Activated naive CD8-positive, alpha-beta T cell treated with anti-CD3 and anti-CD28 coated beads for 36 hours (primary cell): ENCODE data around the gene C1QL1. TPM values are rescaled to one million over a fixed set of nuclear protein-coding genes. Genes with fewer than 3 reads are reported as not detected.

ENCODE experiments used
- DNase-seq: peaks from one replicate; pipeline ENCODE4 v3.0.0; 2021
- H3K27ac Mint-ChIP-seq: one replicate; pipeline ENCODE4 v1.8.0; 2022; ENCODE audit warnings: mild to moderate bottlenecking, moderate library complexity, mixed read lengths
- H3K27me3 Mint-ChIP-seq: one replicate; pipeline ENCODE4 v1.8.0; 2022; ENCODE audit warnings: mild to moderate bottlenecking, mixed read lengths
- H3K36me3 Mint-ChIP-seq: one replicate; pipeline ENCODE4 v1.8.0; 2021; ENCODE audit warnings: mild to moderate bottlenecking, mixed read lengths
- H3K4me1 Mint-ChIP-seq: one replicate; pipeline ENCODE4 v1.8.0; 2021; ENCODE audit warnings: mixed read lengths
- H3K4me3 Mint-ChIP-seq: one replicate; pipeline ENCODE4 v1.8.0; 2022; ENCODE audit warnings: mild to moderate bottlenecking, moderate library complexity, mixed read lengths
- H3K9me3 Mint-ChIP-seq: one replicate; pipeline ENCODE4 v1.8.0; 2022; ENCODE audit warnings: mixed read lengths
- total RNA-seq, 2 experiments: library from RNA; stranded (reverse); gene quantifications; one replicate each; pipeline ENCODE4 v1.2.3, GENCODE V29; 2021

Gene C1QL1
- total RNA-seq, 2 experiments from 2014 or later, result not detected

DNA sequence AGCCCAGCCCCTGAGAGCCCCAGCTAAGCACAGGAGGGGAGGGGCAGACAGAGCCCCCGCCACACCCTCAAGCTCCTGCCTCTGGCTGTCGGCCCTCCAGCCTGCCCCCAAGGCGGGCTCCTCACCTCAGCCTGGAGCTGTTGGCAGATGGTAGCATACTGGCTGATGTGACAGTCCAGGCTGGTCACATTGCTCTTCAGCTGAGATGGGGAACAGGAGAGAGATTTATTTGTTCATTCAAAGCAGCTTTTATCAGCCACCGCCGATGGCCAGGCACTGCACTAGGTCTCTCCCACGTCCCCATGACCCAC lies 35.4 kb downstream of the C1QL1 start:
- Mint-ChIP-seq H3K27ac (no peak overlapping the region), H3K27me3 (no peaks in the 10 kb centered on the region), H3K36me3 (peaks cover 23% of the 10 kb centered on the region), H3K4me1 (no peaks in the 10 kb centered on the region), H3K4me3 (no peak overlapping the region), H3K9me3 (no peaks in the 10 kb centered on the region)
- no peak for DNase-seq

DNA sequence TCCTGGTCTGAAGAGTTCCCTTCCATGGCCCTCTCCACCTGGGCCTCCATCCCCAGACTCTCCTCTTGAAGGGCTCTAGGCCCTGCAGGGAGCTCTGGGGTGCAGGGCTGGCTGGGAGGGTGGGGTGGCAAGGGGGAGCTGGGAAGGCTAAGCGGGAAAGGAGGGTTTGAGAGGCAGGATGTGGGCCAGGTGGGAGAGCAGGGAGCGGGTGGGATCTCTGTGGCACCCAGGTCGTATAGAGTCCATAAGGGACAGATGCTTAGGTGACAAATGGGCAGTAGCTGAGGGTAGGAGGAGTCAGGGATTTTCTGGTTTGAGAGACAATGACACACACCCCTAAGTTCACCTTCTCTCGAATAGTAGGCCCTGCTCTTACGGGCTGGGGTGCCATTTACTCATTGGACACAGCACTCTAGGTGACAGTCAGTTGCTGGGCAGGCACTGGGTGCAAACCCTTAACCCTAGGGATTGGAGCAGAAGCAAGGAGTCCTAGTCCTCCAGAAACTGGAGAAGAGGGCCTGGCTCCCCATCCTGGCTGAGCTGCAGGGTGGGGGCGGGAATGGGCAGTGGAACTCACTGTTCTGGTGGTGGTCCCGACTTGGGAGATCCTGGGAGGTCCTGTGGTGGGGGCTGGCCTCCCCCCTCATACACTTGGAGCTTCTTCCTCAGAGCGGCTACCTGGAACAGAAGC lies 35.9 kb downstream of the C1QL1 start:
- Mint-ChIP-seq H3K27ac (no peak overlapping the region), H3K27me3 (no peaks in the 10 kb centered on the region), H3K4me3 (no peak overlapping the region), H3K9me3 (no peaks in the 10 kb centered on the region), H3K4me1 (no peaks in the 10 kb centered on the region), H3K36me3 (peaks cover 28% of the 10 kb centered on the region)
- DNase-seq, result no peak

DNA sequence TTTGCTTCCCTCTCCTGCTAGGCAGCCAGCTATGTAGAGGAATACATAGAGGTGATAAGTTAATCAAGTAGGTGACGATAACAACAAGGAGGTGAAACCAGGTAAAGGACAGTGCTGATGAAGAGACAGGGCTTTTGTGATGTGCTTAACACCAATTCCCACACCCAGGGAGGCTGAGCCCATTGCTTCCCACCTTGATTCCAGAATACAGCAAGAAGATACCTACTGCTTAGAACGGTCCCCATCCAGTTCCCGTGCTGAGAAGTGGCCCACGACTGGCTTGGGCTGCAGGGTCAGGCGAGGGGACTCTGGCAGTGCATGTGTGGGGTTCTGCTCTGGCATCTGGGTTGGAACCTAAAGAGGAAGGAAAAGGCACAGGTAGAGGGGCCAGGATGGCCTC lies 36.7 kb downstream of the C1QL1 start:
- Mint-ChIP-seq H3K4me3 (no peak overlapping the region), H3K9me3 (no peaks in the 10 kb centered on the region), H3K27ac (no peak overlapping the region), H3K27me3 (no peaks in the 10 kb centered on the region), H3K4me1 (no peaks in the 10 kb centered on the region), H3K36me3 (peaks cover 30% of the 10 kb centered on the region)
- no peak for DNase-seq

DNA sequence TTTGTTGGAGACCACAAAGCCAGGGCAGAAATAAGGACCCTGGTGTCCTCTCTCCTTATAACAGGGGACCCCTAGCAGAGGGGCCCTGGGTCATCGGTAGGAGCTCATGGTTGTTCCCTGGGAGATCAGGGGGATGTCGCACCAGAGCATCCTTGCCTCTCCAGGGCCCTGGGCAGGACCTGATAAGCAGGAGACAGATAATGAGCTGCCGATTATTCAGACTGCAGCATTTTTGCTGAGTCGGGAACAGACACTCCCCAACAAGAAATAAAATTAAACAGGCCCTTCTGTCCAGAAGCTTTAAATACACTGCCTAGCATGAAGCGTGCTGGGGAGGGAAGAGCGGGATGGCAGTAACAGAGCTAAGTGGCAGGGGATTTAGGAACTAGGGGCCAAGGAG lies 37.4 kb downstream of the C1QL1 start:
- no peak overlapping the region for H3K27ac Mint-ChIP-seq

DNA sequence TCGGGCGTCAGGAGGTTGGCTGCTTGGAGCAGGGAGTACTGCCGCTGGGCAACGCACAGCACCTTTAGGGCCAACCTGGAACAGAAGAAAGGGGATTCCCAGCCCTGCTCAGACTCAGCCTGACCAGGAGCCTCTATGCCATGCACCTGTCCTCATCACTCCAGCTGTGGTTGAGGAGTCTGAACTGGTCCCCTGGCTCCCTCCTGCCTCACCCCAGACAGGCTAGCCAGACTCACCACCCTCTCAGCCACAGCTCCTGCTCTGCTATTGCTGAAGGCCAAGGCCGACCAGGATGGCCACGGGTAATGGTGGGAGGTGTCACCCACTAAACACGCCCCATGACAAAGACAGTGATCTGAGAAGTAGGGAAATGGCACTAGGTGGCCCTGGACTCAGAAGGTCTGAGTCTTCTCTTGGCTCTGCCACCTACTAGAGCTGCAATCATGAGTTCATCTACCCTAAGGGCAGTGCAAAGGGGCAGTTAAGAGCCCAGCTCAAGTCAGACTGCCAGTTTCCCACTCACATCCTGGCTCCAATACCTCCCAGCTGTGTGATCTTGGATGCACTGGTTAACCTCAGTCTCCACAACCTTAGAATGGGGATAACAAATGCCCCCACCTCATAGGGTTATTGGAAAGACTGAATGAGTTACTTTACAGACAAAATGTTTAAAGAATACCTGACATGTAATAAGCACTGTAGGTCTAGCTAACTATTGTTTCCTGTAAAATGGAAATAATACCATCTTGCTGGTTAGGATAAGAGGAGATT lies 39.0 kb downstream of the C1QL1 start:
- no peaks in the 10 kb centered on the region for H3K4me1 Mint-ChIP-seq
- H3K9me3 Mint-ChIP-seq, result no peaks in the 10 kb centered on the region
- no peak overlapping the region for H3K4me3 Mint-ChIP-seq
- no peak for DNase-seq
- no peak overlapping the region for H3K27ac Mint-ChIP-seq
- peaks cover 31% of the 10 kb centered on the region for H3K36me3 Mint-ChIP-seq
- no peaks in the 10 kb centered on the region for H3K27me3 Mint-ChIP-seq

More for the DNA sequence above, 37.4 kb downstream of the C1QL1 start:
- H3K27me3 Mint-ChIP-seq, result no peaks in the 10 kb centered on the region
- DNase-seq, result no peak
- no peak overlapping the region for H3K4me3 Mint-ChIP-seq
- H3K4me1 Mint-ChIP-seq, result no peaks in the 10 kb centered on the region
- peaks cover 35% of the 10 kb centered on the region for H3K36me3 Mint-ChIP-seq
- H3K9me3 Mint-ChIP-seq, result no peaks in the 10 kb centered on the region

DNA sequence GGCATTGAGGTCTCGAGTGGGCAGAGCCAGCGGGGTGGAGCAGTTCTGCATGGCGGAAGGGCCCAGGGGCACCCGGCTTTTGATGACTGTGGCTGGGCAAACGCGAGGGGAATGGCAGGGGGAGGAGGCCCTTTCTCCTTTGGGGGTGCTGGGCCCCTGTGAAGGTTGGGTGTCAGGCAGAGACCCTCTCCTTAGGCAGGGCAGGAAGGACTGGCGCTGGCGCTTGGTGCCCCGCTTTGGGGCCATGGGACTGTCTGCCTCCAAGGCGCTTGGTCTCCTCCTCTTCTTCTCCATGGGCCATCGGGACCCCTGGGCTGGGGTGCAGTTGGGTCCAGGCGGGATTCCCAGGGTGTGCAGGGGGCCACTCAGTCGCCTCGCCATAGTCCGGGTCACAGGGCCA lies 40.0 kb downstream of the C1QL1 start:
- DNase-seq, result no peak
- Mint-ChIP-seq H3K4me3 (no peak overlapping the region), H3K4me1 (no peaks in the 10 kb centered on the region), H3K36me3 (peaks cover 31% of the 10 kb centered on the region), H3K27me3 (peaks cover 1% of the 10 kb centered on the region), H3K27ac (no peak overlapping the region), H3K9me3 (no peaks in the 10 kb centered on the region)

DNA sequence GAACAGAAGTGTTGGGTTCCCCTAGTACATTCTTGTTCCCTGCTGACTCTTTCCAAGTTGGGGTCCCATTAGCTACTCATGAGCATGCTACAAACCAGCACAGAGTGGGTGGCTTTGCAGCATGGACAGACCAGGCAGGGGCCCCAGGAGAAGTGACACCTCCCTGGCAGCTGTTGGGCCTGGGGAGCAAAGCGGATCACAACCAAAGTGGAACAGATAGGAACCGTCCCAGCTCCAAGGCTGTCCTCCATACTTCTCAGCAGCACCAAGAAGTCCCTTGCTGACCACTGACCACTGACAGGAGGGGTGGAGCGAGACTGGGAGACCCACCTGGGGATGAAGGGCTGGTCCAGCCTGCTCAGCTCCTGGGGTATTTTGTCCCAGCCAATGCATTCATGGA lies 40.4 kb downstream of the C1QL1 start:
- no peaks in the 10 kb centered on the region for H3K9me3 Mint-ChIP-seq
- H3K4me3 Mint-ChIP-seq, result no peak overlapping the region
- DNase-seq, result no peak
- H3K27ac Mint-ChIP-seq, result no peak overlapping the region
- peaks cover 31% of the 10 kb centered on the region for H3K36me3 Mint-ChIP-seq
- no peaks in the 10 kb centered on the region for H3K4me1 Mint-ChIP-seq
- peaks cover 6% of the 10 kb centered on the region for H3K27me3 Mint-ChIP-seq

DNA sequence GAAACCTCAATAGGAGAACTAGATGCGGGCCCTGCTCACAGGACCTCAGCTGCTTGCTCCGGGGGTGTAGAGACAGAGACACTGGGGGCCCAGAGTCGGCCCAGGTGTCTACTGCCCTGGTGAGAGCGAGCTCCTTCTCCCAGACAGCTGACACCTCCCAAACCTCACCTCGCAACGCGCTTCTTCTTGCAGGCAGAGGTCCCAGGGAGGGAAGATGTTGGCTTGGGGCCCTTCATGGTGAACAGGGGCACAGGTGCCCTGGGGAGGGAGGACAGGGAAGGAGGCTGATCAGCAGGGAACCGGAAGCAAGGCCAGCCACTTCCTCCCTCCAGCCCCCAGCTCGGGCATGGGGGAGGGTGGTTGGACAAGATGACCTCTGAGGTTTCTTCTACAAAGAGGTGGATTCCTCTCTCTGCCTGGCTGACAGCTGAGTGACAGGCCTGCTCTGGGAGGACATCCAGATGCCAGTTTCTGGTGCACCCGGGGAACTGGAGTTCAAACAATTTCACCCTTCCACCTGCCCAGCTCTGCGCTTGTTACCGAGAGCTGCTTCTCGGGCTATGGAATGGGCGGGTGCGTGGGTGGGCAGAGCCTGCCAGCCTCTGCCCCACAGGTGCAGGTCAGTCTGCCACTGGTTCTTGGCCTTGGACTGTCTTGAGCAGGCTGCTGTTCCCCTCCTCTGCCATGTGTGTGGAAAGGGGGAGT lies 41.1 kb downstream of the C1QL1 start:
- peaks cover 11% of the 10 kb centered on the region for H3K27me3 Mint-ChIP-seq
- H3K36me3 Mint-ChIP-seq, result peaks cover 31% of the 10 kb centered on the region
- no peak for DNase-seq
- no peak overlapping the region for H3K4me3 Mint-ChIP-seq
- H3K27ac Mint-ChIP-seq, result no peak overlapping the region
- no peaks in the 10 kb centered on the region for H3K9me3 Mint-ChIP-seq
- H3K4me1 Mint-ChIP-seq, result no peaks in the 10 kb centered on the region

DNA sequence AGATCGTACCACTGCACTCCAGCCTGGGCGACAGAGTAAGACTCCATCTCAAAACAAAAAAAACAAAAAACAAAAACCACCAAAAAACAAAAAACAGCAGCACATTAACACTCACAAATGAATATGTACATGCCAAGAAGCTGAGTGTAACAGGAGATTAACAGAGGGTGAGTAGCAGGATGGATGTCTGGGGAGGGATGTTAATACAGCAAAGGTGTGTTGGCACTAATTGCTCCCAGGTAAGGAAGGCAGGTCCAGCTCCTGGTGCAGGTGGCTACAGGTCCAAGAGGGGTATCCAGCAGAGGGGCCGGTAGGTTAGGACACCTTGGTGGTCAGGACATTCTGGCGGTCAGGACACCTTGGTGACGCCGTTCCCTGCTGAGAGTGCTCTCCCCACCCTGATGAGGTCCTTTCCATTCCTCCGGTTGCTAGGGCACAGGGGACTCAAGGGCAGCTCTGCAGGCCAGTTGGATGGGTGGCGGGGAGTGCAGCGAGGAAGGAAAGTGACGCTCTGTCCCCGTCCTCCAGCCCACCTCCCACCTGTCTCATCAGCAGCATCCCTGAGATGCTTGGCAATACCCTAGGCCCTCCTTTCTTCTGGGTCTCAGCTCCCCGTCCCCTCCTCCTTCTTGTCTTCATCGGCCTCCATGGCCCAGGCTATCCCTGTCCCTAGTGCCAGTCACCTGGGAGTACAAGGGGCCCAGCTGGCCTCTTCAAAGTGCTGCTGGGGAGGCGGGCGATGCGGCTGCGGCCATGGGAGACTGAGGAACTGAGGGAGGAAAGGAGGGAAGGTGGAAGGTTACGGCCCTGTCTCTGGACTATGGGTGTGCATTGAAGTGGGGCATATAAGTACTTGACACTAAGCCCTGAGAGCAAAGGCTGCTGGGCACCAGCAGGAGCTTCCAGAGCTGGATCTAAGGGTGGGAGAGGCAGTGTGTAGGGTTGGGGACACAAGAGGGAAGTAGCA lies 42.1 kb downstream of the C1QL1 start:
- H3K36me3 Mint-ChIP-seq, result peaks cover 28% of the 10 kb centered on the region
- H3K27ac Mint-ChIP-seq, result no peak overlapping the region
- DNase-seq, result no peak
- H3K27me3 Mint-ChIP-seq, result peaks cover 15% of the 10 kb centered on the region
- no peak overlapping the region for H3K4me3 Mint-ChIP-seq
- no peaks in the 10 kb centered on the region for H3K9me3 Mint-ChIP-seq
- H3K4me1 Mint-ChIP-seq, result no peaks in the 10 kb centered on the region

DNA sequence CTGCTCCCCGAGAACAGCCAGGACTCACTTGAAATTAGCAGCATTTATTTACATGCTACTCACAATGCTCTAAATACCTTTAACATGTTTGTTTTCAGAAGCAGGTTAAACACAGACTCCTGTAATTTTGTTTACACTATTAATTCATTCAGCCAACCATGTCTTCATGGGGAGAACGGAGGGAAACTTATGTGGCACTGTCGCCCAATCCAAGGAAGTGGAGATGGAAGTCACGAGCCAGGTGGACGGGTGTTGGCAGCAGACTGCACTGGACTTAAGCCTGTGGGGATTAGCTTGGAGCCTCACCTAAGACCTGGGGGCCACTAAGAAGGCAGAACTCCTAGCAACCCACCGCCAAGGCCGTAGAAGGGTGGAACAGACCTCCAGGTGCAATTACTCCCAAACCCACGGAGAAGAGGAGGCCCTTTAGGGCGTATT lies 44.0 kb downstream of the C1QL1 start:
- no peaks in the 10 kb centered on the region for H3K9me3 Mint-ChIP-seq
- no peak for DNase-seq
- H3K27ac Mint-ChIP-seq, result no peak overlapping the region
- H3K4me3 Mint-ChIP-seq, result no peak overlapping the region
- H3K36me3 Mint-ChIP-seq, result peaks cover 20% of the 10 kb centered on the region
- peaks cover 4% of the 10 kb centered on the region for H3K4me1 Mint-ChIP-seq
- H3K27me3 Mint-ChIP-seq, result peaks cover 20% of the 10 kb centered on the region

DNA sequence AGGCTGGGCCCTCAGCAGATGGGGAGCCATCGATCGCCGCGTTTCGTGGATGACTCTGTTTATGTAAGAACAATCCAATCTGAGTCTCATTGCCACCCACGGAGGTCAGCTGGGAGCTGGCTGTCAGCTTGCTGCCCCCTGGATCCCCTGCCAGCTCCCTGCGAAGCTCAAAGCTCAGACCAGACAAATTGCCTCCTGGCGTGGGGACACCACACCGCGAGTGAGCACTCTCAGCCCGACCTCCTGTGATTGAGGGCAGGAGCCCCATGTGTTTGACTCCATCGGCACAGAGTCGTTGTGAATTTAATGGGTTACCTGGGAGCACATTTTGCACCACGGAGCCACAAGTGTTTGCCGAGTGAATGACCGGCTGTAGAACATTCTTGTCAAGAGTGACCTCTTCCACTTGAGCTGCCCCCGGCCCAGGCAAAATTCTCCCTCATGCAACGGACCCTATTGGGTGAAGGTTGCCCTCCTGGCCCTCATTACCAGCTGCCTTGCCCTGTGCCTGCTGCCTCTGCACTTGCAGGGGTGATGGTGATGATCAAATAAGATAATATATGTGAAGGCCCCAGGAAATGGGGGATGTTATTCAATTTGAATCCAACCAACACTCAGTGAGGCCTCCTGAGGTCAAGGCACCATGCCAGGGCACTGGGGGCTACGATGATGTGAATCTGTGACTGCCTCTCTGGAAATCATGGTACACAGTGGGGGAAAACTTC lies 45.2 kb downstream of the C1QL1 start:
- DNase-seq, result no peak
- Mint-ChIP-seq H3K27me3 (peaks cover 20% of the 10 kb centered on the region), H3K36me3 (peaks cover 15% of the 10 kb centered on the region), H3K27ac (no peak overlapping the region), H3K4me3 (no peak overlapping the region), H3K4me1 (peaks cover 4% of the 10 kb centered on the region), H3K9me3 (no peaks in the 10 kb centered on the region)

DNA sequence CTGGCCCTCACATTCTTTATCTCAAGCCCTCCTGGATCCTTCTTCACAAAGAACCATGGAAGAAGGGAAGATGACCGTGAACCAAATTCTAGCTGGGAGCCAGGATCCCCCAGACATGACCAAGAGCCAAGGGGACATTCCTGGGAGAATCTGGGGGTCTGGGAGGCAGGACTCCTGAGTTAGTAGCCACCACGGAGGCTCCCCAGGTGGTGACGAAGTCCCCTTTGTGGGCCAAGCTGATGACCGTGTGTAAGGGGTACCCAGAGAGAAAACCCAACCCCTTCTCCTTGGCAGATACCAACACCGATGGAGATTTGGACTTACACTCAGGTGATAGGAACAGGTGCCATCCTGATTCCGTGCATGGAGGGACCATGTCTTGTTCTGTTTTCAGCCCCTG lies 46.0 kb downstream of the C1QL1 start:
- Mint-ChIP-seq H3K9me3 (no peaks in the 10 kb centered on the region), H3K4me1 (peaks cover 4% of the 10 kb centered on the region), H3K27ac (no peak overlapping the region), H3K27me3 (peaks cover 20% of the 10 kb centered on the region), H3K4me3 (no peak overlapping the region), H3K36me3 (peaks cover 8% of the 10 kb centered on the region)
- DNase-seq, result no peak

DNA sequence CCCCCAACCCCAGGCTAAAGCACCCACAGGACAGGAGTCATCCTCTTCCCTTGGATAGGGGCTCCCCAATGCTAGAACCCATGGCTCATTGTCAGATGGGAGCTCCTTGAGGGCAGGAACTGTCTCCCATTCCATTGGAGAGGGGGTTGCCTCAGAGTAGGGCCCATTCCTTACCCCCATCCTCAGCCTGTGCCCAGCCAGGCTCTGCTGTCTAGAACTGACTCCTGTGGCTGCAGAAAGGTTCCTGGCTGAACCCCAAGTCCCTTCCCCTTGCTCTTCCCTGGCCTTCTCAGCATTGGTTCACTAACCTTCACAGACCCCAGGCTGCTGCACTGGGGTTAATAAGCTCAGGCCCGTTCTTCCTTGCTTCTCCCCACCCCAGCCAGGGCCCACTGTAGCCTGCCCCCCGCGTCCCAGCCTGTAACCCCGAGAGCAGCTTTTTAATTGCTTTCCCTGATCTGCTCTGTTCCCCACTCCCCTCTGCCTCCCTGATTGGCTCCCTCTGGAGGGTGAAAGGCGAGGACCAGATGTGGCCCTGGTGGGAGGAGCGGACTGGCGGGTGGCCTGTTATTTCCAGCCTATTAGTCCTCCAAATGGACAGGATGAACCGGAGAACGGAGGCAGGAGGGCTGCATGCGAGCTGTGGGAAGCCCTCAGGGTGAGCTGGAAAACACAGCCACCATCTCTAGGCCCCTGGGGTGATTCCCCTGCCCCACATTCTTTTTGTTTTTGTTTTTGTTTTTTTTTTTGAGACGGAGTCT lies 46.8 kb downstream of the C1QL1 start:
- peaks cover 20% of the 10 kb centered on the region for H3K27me3 Mint-ChIP-seq
- H3K9me3 Mint-ChIP-seq, result no peaks in the 10 kb centered on the region
- no peak overlapping the region for H3K4me3 Mint-ChIP-seq
- H3K4me1 Mint-ChIP-seq, result peaks cover 4% of the 10 kb centered on the region
- H3K36me3 Mint-ChIP-seq, result peaks cover 6% of the 10 kb centered on the region
- H3K27ac Mint-ChIP-seq, result no peak overlapping the region
- DNase-seq, result no peak

DNA sequence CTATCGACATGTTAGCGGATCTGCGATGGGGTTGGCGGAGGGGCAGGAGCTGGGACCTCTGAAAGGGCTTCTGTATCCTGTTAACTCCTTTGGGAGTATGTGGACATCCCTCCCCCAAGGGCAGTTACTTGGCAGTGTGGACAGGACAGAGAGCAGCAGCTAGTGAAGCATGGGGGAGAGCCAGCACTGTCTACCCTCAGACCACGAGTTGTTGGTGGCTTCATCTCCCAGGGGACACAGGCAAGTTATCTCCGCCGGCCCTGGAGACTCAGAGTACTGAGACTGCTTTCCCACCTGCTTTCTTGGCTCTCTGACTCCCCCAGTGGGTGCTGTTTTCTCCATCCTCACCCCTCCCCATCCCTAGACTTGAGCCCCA lies 47.5 kb downstream of the C1QL1 start:
- Mint-ChIP-seq H3K27me3 (peaks cover 20% of the 10 kb centered on the region), H3K9me3 (no peaks in the 10 kb centered on the region), H3K36me3 (no peaks in the 10 kb centered on the region), H3K4me3 (no peak overlapping the region), H3K4me1 (peaks cover 4% of the 10 kb centered on the region), H3K27ac (no peak overlapping the region)
- no peak for DNase-seq
